ENCODE measurements around the gene NIM1K. TPM values are rescaled to one million over a fixed set of nuclear protein-coding genes. Genes with fewer than 3 reads are reported as not detected.
"Not testable (repeated sequence)": the region's sequence is repeated elsewhere in the genome, so short reads cannot be mapped to it uniquely, and the experiment has no call there.

NIM1K gene
- total and polyA plus RNA-seq, 4 donors, result 1.0 to 4.2 (median 3.1) TPM; not detected in 1

- TF ChIP-seq CTCF (IDR thresholded peaks at IDR 0.05; ENCODE audit: control extremely low read depth, extremely low read depth), result no peak
- peaks cover 0 to 37% (median 0%) of the 10 kb centered on the region in 3 donors for H3K27me3 ChIP-seq (ENCODE audit: control insufficient read depth in 3 of 3, insufficient read depth in 3 of 3, low read length in 2 of 3)
- ATAC-seq (ENCODE audit: insufficient read depth, low FRiP score), result no peak
- no peak overlapping the region for H3K27ac ChIP-seq (ENCODE audit: low read depth in 1 of 2, low read length in 1 of 2)
- no peak overlapping the region for H3K9ac ChIP-seq (ENCODE audit: insufficient read depth in 1 of 2, low read length in 2 of 2)
- peaks cover 0 to 2% (median 0%) of the 10 kb centered on the region in 4 donors for H3K9me3 ChIP-seq (ENCODE audit: control insufficient read depth in 4 of 4, insufficient read depth in 3 of 4, low read length in 3 of 4)
- 79 to 85% methylated on average over 2 of the region's 2 CpGs for WGBS, 2 donors
- peaks cover 0 to 2% (median 0%) of the 10 kb centered on the region in 5 donors for H3K4me1 ChIP-seq (ENCODE audit: control insufficient read depth in 5 of 5, insufficient read depth in 5 of 5, low read length in 5 of 5)
- no peaks in the 10 kb centered on the region for H3K36me3 ChIP-seq (ENCODE audit: control insufficient read depth in 4 of 4, insufficient read depth in 4 of 4, low read length in 4 of 4)
- no peak for DNase-seq
- no peak overlapping the region for H3K4me3 ChIP-seq
Measured at GRCh38 chr5:43255704-43256103, 63.7 kb downstream of the NIM1K start.

GRCh38 chr5:43256261-43256966, 64.4 kb downstream of the NIM1K start:
- ATAC-seq (ENCODE audit: insufficient read depth, low FRiP score) (no peak), DNase-seq (no peak)
- H3K27ac ChIP-seq (ENCODE audit: low read depth in 1 of 2, low read length in 1 of 2), result no peak overlapping the region

GRCh38 chr5:43258116-43258515, 66.1 kb downstream of the NIM1K start:
- H3K27me3 ChIP-seq (ENCODE audit: control insufficient read depth in 3 of 3, insufficient read depth in 3 of 3, low read length in 2 of 3), result peaks cover 0 to 28% (median 0%) of the 10 kb centered on the region in 3 donors
- ATAC-seq (ENCODE audit: insufficient read depth, low FRiP score), result no peak
- no peaks in the 10 kb centered on the region for H3K36me3 ChIP-seq (ENCODE audit: control insufficient read depth in 4 of 4, insufficient read depth in 4 of 4, low read length in 4 of 4)
- peaks cover 0 to 2% (median 0%) of the 10 kb centered on the region in 4 donors for H3K9me3 ChIP-seq (ENCODE audit: control insufficient read depth in 4 of 4, insufficient read depth in 3 of 4, low read length in 3 of 4)
- no peak overlapping the region for H3K27ac ChIP-seq (ENCODE audit: low read depth in 1 of 2, low read length in 1 of 2)
- no peak overlapping the region for H3K4me3 ChIP-seq
- DNase-seq, result no peak
- peaks cover 0 to 2% (median 0%) of the 10 kb centered on the region in 5 donors for H3K4me1 ChIP-seq (ENCODE audit: control insufficient read depth in 5 of 5, insufficient read depth in 5 of 5, low read length in 5 of 5)
- no peak overlapping the region for H3K9ac ChIP-seq (ENCODE audit: insufficient read depth in 1 of 2, low read length in 2 of 2)
- no peak for TF ChIP-seq CTCF (IDR thresholded peaks at IDR 0.05; ENCODE audit: control extremely low read depth, extremely low read depth)
- WGBS, 2 donors, result 80 to 97% methylated on average over 1 of the region's 1 CpG

More at GRCh38 chr5:43256261-43256966, 64.4 kb downstream of the NIM1K start:
- peaks cover 0 to 31% (median 0%) of the 10 kb centered on the region in 3 donors for H3K27me3 ChIP-seq (ENCODE audit: control insufficient read depth in 3 of 3, insufficient read depth in 3 of 3, low read length in 2 of 3)
- H3K36me3 ChIP-seq (ENCODE audit: control insufficient read depth in 4 of 4, insufficient read depth in 4 of 4, low read length in 4 of 4), result no peaks in the 10 kb centered on the region
- H3K9me3 ChIP-seq (ENCODE audit: control insufficient read depth in 4 of 4, insufficient read depth in 3 of 4, low read length in 3 of 4), result peaks cover 0 to 2% (median 0%) of the 10 kb centered on the region in 4 donors
- H3K4me3 ChIP-seq, result no peak overlapping the region
- H3K4me1 ChIP-seq (ENCODE audit: control insufficient read depth in 5 of 5, insufficient read depth in 5 of 5, low read length in 5 of 5), result peaks cover 0 to 2% (median 0%) of the 10 kb centered on the region in 5 donors
- no peak for TF ChIP-seq CTCF (IDR thresholded peaks at IDR 0.05; ENCODE audit: control extremely low read depth, extremely low read depth)
- WGBS, 2 donors, result 44 to 64% methylated on average over 2 of the region's 2 CpGs
- H3K9ac ChIP-seq (ENCODE audit: insufficient read depth in 1 of 2, low read length in 2 of 2), result no peak overlapping the region

GRCh38 chr5:43262269-43262668, 70.2 kb downstream of the NIM1K start:
- H3K36me3 ChIP-seq (ENCODE audit: control insufficient read depth in 4 of 4, insufficient read depth in 4 of 4, low read length in 4 of 4); H3K4me3 ChIP-seq; DNase-seq; H3K4me1 ChIP-seq (ENCODE audit: control insufficient read depth in 5 of 5, insufficient read depth in 5 of 5, low read length in 5 of 5); H3K9ac ChIP-seq (ENCODE audit: insufficient read depth in 1 of 2, low read length in 2 of 2); H3K9me3 ChIP-seq (ENCODE audit: control insufficient read depth in 4 of 4, insufficient read depth in 3 of 4, low read length in 3 of 4); H3K27ac ChIP-seq (ENCODE audit: low read depth in 1 of 2, low read length in 1 of 2); ATAC-seq (ENCODE audit: insufficient read depth, low FRiP score): not testable (repeated sequence)
- WGBS, 2 donors, result 87 to 92% methylated on average over 2 of the region's 2 CpGs
- peaks cover 0 to 18% (median 0%) of the 10 kb centered on the region in 3 donors for H3K27me3 ChIP-seq (ENCODE audit: control insufficient read depth in 3 of 3, insufficient read depth in 3 of 3, low read length in 2 of 3)
